Measurements from ENCODE around the gene UBE2A.

DNA sequence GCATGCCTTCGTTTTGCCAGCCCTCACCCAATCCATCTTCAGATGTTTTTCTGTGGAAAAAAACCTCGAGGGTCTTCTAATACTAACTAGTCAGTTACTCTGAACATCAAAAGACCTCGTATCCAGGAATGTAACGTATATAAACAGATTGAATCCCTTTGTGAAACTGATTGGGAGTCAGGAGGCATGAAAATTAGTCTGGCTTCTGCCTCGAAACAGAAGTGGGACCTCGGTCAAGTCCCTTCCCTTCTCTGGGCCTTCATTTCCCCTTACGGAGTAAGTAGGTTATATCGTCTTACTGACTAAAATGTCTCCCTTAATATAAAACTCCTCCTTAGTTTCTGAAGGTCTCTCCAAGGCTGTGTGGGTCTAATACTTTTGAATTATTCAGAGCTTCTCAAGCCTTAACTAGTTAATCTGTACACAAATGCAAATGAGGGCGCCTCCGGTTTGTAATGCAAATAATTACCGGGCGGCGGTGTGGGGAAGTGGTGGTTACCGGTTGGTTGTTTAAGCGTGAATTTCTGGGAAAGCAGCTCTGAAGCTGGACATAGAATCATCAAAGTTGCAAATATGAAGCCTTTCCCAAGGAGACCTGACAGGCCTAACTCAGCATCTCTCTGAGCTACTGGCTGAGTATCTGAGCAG is 43.3 kb downstream of the UBE2A start:
- TF ChIP-seq POLR2A (IDR thresholded peaks at IDR 0.05), result no peak
- TF ChIP-seq, protein P1, sequence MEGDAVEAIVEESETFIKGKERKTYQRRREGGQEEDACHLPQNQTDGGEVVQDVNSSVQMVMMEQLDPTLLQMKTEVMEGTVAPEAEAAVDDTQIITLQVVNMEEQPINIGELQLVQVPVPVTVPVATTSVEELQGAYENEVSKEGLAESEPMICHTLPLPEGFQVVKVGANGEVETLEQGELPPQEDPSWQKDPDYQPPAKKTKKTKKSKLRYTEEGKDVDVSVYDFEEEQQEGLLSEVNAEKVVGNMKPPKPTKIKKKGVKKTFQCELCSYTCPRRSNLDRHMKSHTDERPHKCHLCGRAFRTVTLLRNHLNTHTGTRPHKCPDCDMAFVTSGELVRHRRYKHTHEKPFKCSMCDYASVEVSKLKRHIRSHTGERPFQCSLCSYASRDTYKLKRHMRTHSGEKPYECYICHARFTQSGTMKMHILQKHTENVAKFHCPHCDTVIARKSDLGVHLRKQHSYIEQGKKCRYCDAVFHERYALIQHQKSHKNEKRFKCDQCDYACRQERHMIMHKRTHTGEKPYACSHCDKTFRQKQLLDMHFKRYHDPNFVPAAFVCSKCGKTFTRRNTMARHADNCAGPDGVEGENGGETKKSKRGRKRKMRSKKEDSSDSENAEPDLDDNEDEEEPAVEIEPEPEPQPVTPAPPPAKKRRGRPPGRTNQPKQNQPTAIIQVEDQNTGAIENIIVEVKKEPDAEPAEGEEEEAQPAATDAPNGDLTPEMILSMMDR (IDR thresholded peaks at IDR 0.05), result no peak

All from uterus (tissue), 2 donors.